GM12874 (cell line): ENCODE measurements around the gene ETV6.

ENCODE experiments used
- TF ChIP-seq, protein P1 (sequence below): IDR thresholded peaks from 2 replicates; pipeline ENCODE4 v1.5.1; 2011; ENCODE audit warnings: low read depth, mild to moderate bottlenecking, control low read depth, low read length, moderate library complexity; ENCODE audit not compliant: insufficient read depth

The ETV6 gene

DNA sequence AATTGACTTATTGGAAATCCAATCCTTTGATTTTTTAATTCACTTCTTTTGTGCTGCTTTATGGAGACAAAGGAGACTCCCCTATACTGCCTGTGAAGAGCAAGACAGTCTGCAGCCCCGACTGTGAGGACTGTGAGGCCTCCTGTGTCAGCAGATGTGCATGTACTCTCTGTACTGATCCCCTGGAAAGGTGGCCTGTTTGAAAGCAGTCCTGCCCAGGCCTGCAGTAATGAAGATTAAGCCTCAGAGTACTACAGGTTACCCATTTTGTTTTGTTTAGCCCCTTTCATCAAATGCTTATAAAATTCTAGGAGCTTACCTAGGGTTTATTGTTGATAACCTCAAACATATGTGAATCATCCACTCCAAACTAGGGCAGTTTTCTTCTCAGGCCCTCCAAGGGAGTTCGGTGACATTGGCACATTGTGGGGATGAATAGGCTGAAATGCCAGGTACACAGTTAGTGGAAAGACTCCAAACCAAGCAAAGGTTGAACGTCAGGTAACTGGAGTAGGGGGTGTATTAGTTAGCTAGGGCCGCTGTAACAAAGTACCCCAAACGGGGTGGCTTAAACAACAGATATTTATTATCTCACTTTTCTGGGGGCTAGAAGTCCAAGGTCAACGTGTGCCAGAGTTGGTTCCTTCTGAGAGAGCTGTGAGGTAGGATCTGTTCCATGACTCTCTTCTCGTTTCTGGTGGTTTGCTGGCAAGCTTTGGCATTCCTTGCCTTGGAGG, 212.6 kb downstream of the ETV6 start:
- TF ChIP-seq, protein P1, sequence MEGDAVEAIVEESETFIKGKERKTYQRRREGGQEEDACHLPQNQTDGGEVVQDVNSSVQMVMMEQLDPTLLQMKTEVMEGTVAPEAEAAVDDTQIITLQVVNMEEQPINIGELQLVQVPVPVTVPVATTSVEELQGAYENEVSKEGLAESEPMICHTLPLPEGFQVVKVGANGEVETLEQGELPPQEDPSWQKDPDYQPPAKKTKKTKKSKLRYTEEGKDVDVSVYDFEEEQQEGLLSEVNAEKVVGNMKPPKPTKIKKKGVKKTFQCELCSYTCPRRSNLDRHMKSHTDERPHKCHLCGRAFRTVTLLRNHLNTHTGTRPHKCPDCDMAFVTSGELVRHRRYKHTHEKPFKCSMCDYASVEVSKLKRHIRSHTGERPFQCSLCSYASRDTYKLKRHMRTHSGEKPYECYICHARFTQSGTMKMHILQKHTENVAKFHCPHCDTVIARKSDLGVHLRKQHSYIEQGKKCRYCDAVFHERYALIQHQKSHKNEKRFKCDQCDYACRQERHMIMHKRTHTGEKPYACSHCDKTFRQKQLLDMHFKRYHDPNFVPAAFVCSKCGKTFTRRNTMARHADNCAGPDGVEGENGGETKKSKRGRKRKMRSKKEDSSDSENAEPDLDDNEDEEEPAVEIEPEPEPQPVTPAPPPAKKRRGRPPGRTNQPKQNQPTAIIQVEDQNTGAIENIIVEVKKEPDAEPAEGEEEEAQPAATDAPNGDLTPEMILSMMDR = no peak

DNA sequence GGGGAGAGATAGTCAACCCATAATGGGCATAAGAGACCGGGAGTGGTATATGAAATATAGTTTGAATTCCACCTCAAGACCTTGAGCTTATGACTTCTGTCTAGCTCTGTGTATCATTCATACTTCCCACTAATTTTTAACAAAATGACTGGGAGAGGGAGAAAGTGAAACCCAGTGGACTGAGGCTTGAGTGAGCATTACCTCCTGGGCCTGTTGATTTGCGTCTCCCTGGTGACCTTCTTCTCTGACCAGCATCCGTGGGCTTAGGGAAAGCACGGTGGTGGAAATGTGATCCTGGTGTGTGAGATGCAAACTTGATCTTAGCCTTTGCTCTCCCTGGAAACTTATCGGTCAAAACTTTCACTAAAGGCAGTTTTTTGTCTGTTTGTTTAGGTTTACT, 213.3 kb downstream of the ETV6 start:
- TF ChIP-seq, protein P1 = no peak

DNA sequence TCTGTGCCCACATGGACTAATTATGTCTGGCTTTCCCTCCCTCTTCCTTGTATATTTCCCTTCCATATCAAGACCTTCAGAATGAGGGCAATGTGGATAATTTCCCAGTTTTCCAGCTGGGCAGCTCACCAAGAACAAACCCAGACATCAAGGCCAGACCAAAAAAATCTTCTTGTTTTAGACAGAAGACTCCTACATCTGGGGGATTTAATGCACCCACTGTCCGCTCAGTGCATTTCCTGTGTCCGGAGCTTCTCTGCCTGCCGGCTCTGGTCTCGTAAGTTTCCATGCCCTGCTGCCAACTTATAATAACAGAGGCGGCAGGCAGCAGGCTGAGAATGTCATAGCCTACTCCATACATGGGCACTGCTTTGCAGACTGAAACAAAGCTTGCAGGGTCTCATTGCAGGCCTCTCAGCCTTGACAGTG, 214.0 kb downstream of the ETV6 start:
- TF ChIP-seq, protein P1 = no peak

DNA sequence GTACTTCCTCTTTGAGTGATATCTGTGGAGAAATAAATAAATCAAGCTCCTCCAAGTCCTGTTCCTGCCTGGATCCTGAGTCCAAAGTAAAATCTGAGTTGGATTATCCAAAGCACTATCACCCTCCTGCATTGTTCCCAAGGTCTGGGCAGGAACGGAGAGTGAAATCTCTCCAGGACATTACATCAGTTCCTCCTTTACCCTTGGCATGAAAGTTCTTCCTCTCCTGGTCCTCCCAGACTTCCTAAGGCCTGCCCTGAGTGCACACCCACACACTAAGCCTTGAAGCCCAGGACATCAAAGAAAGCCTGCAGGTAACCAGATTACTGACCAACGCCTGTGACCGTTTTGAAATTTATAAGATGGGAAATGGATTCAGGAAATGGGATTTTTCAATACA, 214.5 kb downstream of the ETV6 start:
- TF ChIP-seq, protein P1 = no peak

DNA sequence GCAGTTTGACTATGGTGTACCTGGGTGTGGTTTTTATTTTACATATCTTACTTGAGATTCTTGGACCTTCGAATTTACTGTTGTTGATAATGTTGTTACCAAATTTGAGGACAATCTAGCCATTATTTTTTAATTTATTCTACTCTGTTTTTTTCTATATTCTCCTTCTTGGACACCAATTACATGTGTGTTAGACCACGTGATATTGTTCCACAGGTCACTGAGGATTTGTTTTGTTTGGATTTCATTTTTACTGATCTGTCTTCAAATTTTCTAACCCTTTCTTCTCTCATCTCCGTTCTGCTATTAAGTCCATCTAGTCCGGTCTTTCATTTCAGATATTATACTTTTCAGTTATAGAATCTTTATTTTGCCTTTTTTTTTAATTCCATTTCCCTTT, 216.3 kb downstream of the ETV6 start:
- TF ChIP-seq, protein P1 = no peak

DNA sequence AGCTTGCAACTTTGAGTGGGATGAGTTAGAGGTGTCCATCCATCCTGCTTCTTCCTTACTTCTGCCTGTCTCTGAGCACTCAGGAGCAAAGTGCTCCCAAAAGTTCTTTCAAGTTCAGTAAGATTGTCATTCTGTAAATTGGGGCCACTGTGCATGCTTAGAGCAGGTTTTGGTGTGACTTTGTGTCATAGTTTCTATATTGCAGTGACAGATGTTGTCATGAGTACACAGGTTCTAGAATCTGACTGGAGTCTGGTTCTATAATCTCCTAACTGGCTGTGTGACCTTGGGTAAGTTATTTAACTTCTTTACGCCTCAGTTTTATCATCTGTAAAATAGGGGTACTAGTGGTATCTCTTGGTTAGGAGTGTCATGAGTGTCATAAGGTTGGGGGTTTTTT, 218.6 kb downstream of the ETV6 start:
- TF ChIP-seq, protein P1 = no peak

DNA sequence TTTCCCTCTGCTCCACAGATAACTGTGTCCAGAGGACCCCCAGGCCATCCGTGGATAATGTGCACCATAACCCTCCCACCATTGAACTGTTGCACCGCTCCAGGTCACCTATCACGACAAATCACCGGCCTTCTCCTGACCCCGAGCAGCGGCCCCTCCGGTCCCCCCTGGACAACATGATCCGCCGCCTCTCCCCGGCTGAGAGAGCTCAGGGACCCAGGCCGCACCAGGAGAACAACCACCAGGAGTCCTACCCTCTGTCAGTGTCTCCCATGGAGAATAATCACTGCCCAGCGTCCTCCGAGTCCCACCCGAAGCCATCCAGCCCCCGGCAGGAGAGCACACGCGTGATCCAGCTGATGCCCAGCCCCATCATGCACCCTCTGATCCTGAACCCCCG, 219.9 kb downstream of the ETV6 start:
- TF ChIP-seq, protein P1 = no peak

DNA sequence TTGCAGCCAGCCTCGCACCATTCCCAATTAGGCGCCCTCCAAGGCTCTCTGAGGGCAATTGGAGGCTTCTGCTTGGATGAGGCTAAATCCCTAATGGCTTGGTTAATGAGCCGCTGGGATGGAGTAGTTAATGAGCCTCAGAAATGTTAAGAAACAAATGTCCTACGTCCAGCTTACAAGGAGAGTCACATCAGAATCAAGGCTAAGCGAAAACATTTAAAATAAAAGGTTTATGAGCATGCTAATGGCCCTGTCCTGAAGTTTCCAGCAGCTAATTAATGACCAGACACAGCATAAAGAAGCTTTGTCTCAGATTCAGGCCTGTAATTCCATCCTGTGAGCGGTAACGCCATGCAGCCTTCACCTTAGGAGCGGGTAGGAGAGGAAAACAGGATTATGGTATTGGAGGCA, 220.6 kb downstream of the ETV6 start:
- TF ChIP-seq, protein P1 = no peak
